Mesenchymal stem cell (in vitro differentiated cells and primary cell): Measurements from ENCODE around the gene LRRC34.

ENCODE experiments used
- DNase-seq: peaks from one replicate; pipeline ENCODE4 v3.0.0-alpha.2; 2013
- H2AFZ ChIP-seq: one replicate; pipeline ENCODE4 v1.6.1; 2013; ENCODE audit warnings: low read depth, mild to moderate bottlenecking, control low read depth, inconsistent platforms, low read length, moderate library complexity
- H2AK5ac ChIP-seq: 2 replicates; pipeline ENCODE4 v1.6.1; 2013; ENCODE audit warnings: low read length, moderate library complexity, mild to moderate bottlenecking, inconsistent platforms; ENCODE audit not compliant: severe bottlenecking
- H2BK120ac ChIP-seq: one replicate; pipeline ENCODE4 v1.6.1; 2013; ENCODE audit warnings: low read depth, mild to moderate bottlenecking, inconsistent platforms, low read length, moderate library complexity
- H2BK12ac ChIP-seq, 2 experiments: one replicate each; pipeline ENCODE4 v1.6.1; 2013; ENCODE audit warnings: inconsistent platforms in 2 of 2, low read length in 2 of 2, mild to moderate bottlenecking in 2 of 2, moderate library complexity in 2 of 2, control low read depth in 1 of 2
- H2BK15ac ChIP-seq: one replicate; pipeline ENCODE4 v1.6.1; 2013; ENCODE audit warnings: mild to moderate bottlenecking, low read depth, inconsistent platforms; ENCODE audit not compliant: poor library complexity, severe bottlenecking
- H2BK5ac ChIP-seq: 2 replicates; pipeline ENCODE4 v1.6.1; 2013; ENCODE audit warnings: low read depth, mild to moderate bottlenecking, low read length, control low read depth, inconsistent platforms; ENCODE audit not compliant: poor library complexity, severe bottlenecking
- H3K14ac ChIP-seq, 2 experiments: one replicate each; pipeline ENCODE4 v1.6.1; 2013; ENCODE audit warnings: inconsistent platforms in 2 of 2, low read length in 2 of 2, control low read depth in 1 of 2, mild to moderate bottlenecking in 1 of 2, moderate library complexity in 1 of 2
- H3K18ac ChIP-seq, 2 experiments: one replicate each; pipeline ENCODE4 v1.6.1; 2013; ENCODE audit warnings: inconsistent platforms in 2 of 2, low read length in 2 of 2, control low read depth in 1 of 2, low read depth in 1 of 2, mild to moderate bottlenecking in 1 of 2
- H3K23ac ChIP-seq, 2 experiments: one replicate each; pipeline ENCODE4 v1.6.1; 2013; ENCODE audit warnings: inconsistent platforms in 2 of 2, low read length in 2 of 2, mild to moderate bottlenecking in 2 of 2, moderate library complexity in 2 of 2, control low read depth in 1 of 2
- H3K27ac ChIP-seq: 2 replicates; pipeline ENCODE4 v1.5.1; 2013; ENCODE audit warnings: mild to moderate bottlenecking, moderate library complexity, low read length, control low read depth, inconsistent platforms; ENCODE audit not compliant: poor library complexity, severe bottlenecking
- H3K27me3 ChIP-seq, 2 experiments: 2 replicates each; pipeline versions ENCODE4 v1.6.1 to v1.7.0; 2013; ENCODE audit warnings: low read length in 2 of 2, mild to moderate bottlenecking in 2 of 2, moderate library complexity in 2 of 2, control low read depth in 1 of 2, inconsistent platforms in 1 of 2; ENCODE audit not compliant: control insufficient read depth in 1 of 2, insufficient read depth in 1 of 2
- H3K36me3 ChIP-seq, 2 experiments: 2 replicates each; pipeline versions ENCODE4 v1.6.1 to v1.7.0; 2013; ENCODE audit warnings: low read length in 2 of 2, control low read depth in 1 of 2, inconsistent platforms in 1 of 2, low read depth in 1 of 2, mild to moderate bottlenecking in 1 of 2; ENCODE audit not compliant: insufficient read depth in 2 of 2, control insufficient read depth in 1 of 2
- H3K4ac ChIP-seq, 2 experiments: one replicate each; pipeline ENCODE4 v1.6.1; 2013; ENCODE audit warnings: inconsistent platforms in 2 of 2, low read length in 2 of 2, mild to moderate bottlenecking in 2 of 2, moderate library complexity in 2 of 2, control low read depth in 1 of 2, low read depth in 1 of 2
- H3K4me1 ChIP-seq: 2 replicates; pipeline ENCODE4 v1.6.1; 2013; ENCODE audit warnings: low read depth, low read length, control low read depth; ENCODE audit not compliant: control insufficient read depth, insufficient read depth
- H3K4me2 ChIP-seq: 2 replicates; pipeline ENCODE4 v1.6.1; 2013; ENCODE audit warnings: low read length, mild to moderate bottlenecking, inconsistent platforms; ENCODE audit not compliant: poor library complexity, severe bottlenecking
- H3K4me3 ChIP-seq, 2 experiments: 2 replicates each; pipeline versions ENCODE4 v1.5.1 to v1.7.0; 2013; ENCODE audit warnings: low read length in 2 of 2, mild to moderate bottlenecking in 2 of 2, control low read depth in 1 of 2, low read depth in 1 of 2; ENCODE audit not compliant: insufficient read depth in 1 of 2
- H3K79me1 ChIP-seq: replicated peaks from 2 replicates; pipeline ENCODE4 v1.6.1; 2013; ENCODE audit warnings: mild to moderate bottlenecking, control low read depth, low read length, inconsistent platforms; ENCODE audit not compliant: poor library complexity, severe bottlenecking
- H3K9ac ChIP-seq: 2 replicates; pipeline ENCODE4 v1.7.0; 2013; ENCODE audit warnings: mild to moderate bottlenecking, low read length, moderate library complexity
- H3K9me3 ChIP-seq: 2 replicates; pipeline ENCODE4 v1.7.0; 2013; ENCODE audit warnings: mild to moderate bottlenecking, low read length; ENCODE audit not compliant: control insufficient read depth
- H4K8ac ChIP-seq: one replicate; pipeline ENCODE4 v1.6.1; 2013; ENCODE audit warnings: inconsistent platforms, mild to moderate bottlenecking, low read length, moderate library complexity
- H4K91ac ChIP-seq: one replicate; pipeline ENCODE4 v1.6.1; 2013; ENCODE audit warnings: mild to moderate bottlenecking, low read length, inconsistent platforms
- WGBS: methylation state at CpG from one replicate; pipeline ENCODE4 v1.1.7; 2013; ENCODE audit warnings: mixed read lengths; 5-methylcytosine and 5-hydroxymethylcytosine counted together

LRRC34 gene

DNA sequence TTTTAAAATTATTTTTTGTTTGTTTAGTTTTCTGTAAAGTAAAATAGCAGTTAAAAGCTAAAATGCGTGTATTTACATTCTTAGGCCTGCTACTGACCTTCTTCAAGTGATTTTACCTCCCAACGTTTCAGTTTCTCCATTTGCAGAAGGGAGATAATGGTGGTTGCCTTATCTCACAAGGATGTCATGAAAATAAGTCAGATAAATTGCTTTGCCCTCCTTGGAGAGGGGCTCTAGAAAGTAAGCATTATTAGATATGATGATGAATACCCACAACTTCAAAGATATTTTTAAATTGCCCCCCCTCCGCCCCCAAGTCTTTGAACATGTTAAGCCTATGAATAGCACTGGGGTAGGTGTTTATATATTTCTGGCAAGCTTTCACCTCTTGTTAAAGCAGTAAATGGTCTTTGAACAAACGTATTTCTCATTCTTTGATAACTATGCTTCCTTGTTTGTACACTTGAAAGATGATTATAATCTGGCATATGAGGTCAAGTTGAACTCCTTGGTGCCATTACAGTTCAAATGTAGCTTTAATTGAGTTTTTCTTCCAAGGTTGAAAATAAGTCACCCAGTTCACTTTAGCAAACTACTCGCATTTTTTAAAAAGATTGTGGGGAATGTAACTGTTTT, 54.2 kb downstream of the LRRC34 start:
- no peak overlapping the region for H4K8ac ChIP-seq
- no peak overlapping the region for H2AFZ ChIP-seq
- H3K27ac ChIP-seq: no peak overlapping the region
- H4K91ac ChIP-seq: no peak overlapping the region
- H3K4me2 ChIP-seq: no peak overlapping the region
- no peak overlapping the region for H3K9ac ChIP-seq
- H3K23ac ChIP-seq: no peak overlapping the region
- H2AK5ac ChIP-seq: no peak overlapping the region
- no peak overlapping the region for H2BK15ac ChIP-seq
- no peak overlapping the region for H2BK5ac ChIP-seq
- no peak overlapping the region for H3K4ac ChIP-seq
- H3K4me1 ChIP-seq: no peaks in the 10 kb centered on the region
- H3K14ac ChIP-seq: no peak overlapping the region
- no peaks in the 10 kb centered on the region for H3K79me1 ChIP-seq
- no peak overlapping the region for H3K4me3 ChIP-seq
- H2BK12ac ChIP-seq: no peak overlapping the region
- H3K27me3 ChIP-seq: peaks cover 8% of the 10 kb centered on the region in 2 experiments
- 100% methylated on average over 1 of the region's 5 CpGs for WGBS
- DNase-seq: no peak
- H3K18ac ChIP-seq: no peak overlapping the region
- H3K36me3 ChIP-seq: no peaks in the 10 kb centered on the region
- no peak overlapping the region for H2BK120ac ChIP-seq
- H3K9me3 ChIP-seq: peaks cover 11% of the 10 kb centered on the region

DNA sequence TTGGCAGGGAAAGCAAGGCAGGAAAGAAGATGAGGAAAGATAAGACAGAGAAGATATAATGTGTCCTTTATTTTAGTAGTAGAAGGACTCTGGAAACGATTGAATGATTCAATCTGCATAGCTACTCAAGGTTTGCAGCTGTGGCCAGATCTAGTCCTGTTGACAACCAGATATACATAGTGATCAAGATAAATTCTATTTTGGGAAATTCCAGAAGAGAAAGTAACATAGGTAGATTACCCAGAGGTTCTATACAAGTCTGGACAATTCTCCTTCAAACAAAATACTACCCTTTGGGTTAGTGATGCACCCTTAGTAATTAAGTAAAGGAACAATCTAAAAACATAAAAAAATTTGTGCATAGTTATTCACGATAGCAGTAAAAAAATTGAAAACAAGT, 57.2 kb downstream of the LRRC34 start:
- no peak overlapping the region for H2AFZ ChIP-seq
- no peak overlapping the region for H3K4me2 ChIP-seq
- no peak overlapping the region for H3K4ac ChIP-seq
- no peak overlapping the region for H3K4me3 ChIP-seq
- no peak overlapping the region for H2AK5ac ChIP-seq
- no peak overlapping the region for H3K27ac ChIP-seq
- no peak overlapping the region for H3K18ac ChIP-seq
- H3K23ac ChIP-seq: no peak overlapping the region
- no peak overlapping the region for H3K9ac ChIP-seq
- H3K79me1 ChIP-seq: no peaks in the 10 kb centered on the region
- H3K27me3 ChIP-seq: peaks cover 8 to 17% of the 10 kb centered on the region in 2 experiments
- no peak overlapping the region for H2BK15ac ChIP-seq
- no peak overlapping the region for H4K8ac ChIP-seq
- no peaks in the 10 kb centered on the region for H3K4me1 ChIP-seq
- no peak overlapping the region for H2BK12ac ChIP-seq
- H2BK5ac ChIP-seq: no peak overlapping the region
- H2BK120ac ChIP-seq: no peak overlapping the region
- no peak for DNase-seq
- H3K36me3 ChIP-seq: no peaks in the 10 kb centered on the region
- no peak overlapping the region for H3K14ac ChIP-seq
- H4K91ac ChIP-seq: no peak overlapping the region
- 91% methylated on average over 1 of the region's 2 CpGs for WGBS
- peaks cover 11% of the 10 kb centered on the region for H3K9me3 ChIP-seq

DNA sequence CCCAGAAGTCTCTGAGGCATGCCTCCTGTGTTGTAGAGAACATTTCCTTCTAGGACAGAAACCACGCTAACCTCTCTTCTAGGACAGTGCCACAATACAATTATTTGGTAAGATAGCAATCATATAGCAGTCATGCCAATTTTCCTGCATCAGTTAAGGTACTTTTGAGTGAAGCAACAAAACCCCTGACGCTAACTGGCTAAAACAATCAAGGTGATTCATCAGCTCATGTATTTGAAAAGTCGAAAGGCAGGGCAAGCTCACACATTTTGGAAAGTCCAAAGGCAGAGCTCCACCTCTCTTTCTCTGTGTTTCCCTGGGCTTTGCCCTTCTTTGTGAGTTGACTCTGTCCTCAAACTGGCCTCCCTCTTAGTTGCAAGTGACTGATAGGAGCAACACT, 58.0 kb downstream of the LRRC34 start:
- H2BK120ac ChIP-seq: no peak overlapping the region
- H3K9me3 ChIP-seq: peaks cover 4% of the 10 kb centered on the region
- H2BK15ac ChIP-seq: no peak overlapping the region
- no peak overlapping the region for H3K9ac ChIP-seq
- H2BK5ac ChIP-seq: no peak overlapping the region
- H3K4me2 ChIP-seq: no peak overlapping the region
- no peaks in the 10 kb centered on the region for H3K4me1 ChIP-seq
- no peak overlapping the region for H3K4me3 ChIP-seq
- 85% methylated on average over 3 of the region's 3 CpGs for WGBS
- H2AFZ ChIP-seq: no peak overlapping the region
- no peaks in the 10 kb centered on the region for H3K79me1 ChIP-seq
- no peaks in the 10 kb centered on the region for H3K36me3 ChIP-seq
- H3K27ac ChIP-seq: no peak overlapping the region
- peaks cover 8 to 19% of the 10 kb centered on the region in 2 experiments for H3K27me3 ChIP-seq
- H4K91ac ChIP-seq: no peak overlapping the region
- H2BK12ac ChIP-seq: no peak overlapping the region
- no peak overlapping the region for H3K18ac ChIP-seq
- H3K14ac ChIP-seq: no peak overlapping the region
- H2AK5ac ChIP-seq: no peak overlapping the region
- H3K4ac ChIP-seq: no peak overlapping the region
- no peak for DNase-seq
- H3K23ac ChIP-seq: no peak overlapping the region
- no peak overlapping the region for H4K8ac ChIP-seq

DNA sequence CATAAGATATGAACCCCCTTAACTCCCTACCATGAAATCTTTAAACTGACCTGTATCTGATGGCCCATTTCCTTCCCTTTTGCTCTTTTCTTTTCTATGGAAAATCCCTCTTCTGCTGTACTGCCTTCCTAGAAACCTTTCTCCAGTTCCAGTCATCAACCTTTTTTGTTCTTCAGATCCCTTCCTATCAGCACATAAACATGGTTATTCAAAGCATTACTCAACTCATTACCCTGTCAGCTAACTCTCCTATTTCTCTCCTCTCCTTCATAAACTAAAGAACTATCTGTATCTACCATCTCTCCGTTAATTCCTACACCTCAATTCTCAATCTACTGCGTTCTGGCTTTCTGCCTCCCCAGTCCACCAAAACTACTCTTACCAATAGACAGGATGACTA, 60.8 kb downstream of the LRRC34 start:
- Histone ChIP-seq H3K23ac (no peak overlapping the region), H3K79me1 (no peaks in the 10 kb centered on the region), H3K27ac (no peak overlapping the region), H4K91ac (no peak overlapping the region), H3K4me3 (no peak overlapping the region), H3K36me3 (no peaks in the 10 kb centered on the region), H2BK12ac (no peak overlapping the region), H3K9ac (no peak overlapping the region), H2BK120ac (no peak overlapping the region), H3K4me1 (no peaks in the 10 kb centered on the region), H4K8ac (no peak overlapping the region), H3K18ac (no peak overlapping the region), H2BK15ac (no peak overlapping the region), H3K4me2 (no peak overlapping the region), H2BK5ac (no peak overlapping the region), H3K27me3 (peaks cover 12 to 43% of the 10 kb centered on the region in 2 experiments), H3K14ac (no peak overlapping the region), H2AFZ (no peak overlapping the region), H3K4ac (no peak overlapping the region), H3K9me3 (no peaks in the 10 kb centered on the region), H2AK5ac (no peak overlapping the region)
- DNase-seq: no peak
- WGBS: 100% methylated on average over 1 of the region's 2 CpGs
